SU-DHL-6 (cell line): Measurements from ENCODE around the gene APOL4.

ENCODE experiments used
- EZH2phosphoT487 ChIP-seq: fragments of 200-600 bp; sonication (generic), shearing (Covaris generic); conservative IDR thresholded peaks from 2 replicates; pipeline ENCODE4 v1.6.1; 2018; ENCODE audit warnings: mild to moderate bottlenecking, antibody characterized with exemption, low read length, moderate library complexity, mixed read lengths
- TF ChIP-seq, protein P1 (sequence below): fragments of 200-600 bp; sonication (generic); IDR thresholded peaks from one replicate; pipeline ENCODE4 v1.5.1; 2017; ENCODE audit warnings: antibody characterized with exemption, mild to moderate bottlenecking, low read length, moderate library complexity; ENCODE audit not compliant: insufficient read depth, poor library complexity, severe bottlenecking

DNA sequence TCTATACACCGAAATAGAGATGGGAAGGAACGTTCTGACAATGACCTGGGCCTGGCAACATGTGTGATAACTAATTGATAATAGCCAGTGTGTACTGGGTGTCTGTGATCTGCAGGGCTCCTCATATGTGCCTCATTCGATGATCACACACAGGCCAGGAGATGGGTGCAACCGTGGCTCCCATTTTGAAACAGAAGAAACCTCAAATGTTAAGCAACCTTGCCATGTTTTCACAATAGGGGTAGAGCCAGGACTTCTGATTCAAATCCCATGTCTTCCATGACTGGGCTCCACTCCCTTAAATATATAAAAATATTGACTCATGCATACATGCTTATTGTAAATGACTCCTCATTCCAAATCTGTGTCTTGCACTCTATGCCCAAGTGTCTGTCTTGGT lies 52.2 kb downstream of the APOL4 start:
- TF ChIP-seq, protein P1, sequence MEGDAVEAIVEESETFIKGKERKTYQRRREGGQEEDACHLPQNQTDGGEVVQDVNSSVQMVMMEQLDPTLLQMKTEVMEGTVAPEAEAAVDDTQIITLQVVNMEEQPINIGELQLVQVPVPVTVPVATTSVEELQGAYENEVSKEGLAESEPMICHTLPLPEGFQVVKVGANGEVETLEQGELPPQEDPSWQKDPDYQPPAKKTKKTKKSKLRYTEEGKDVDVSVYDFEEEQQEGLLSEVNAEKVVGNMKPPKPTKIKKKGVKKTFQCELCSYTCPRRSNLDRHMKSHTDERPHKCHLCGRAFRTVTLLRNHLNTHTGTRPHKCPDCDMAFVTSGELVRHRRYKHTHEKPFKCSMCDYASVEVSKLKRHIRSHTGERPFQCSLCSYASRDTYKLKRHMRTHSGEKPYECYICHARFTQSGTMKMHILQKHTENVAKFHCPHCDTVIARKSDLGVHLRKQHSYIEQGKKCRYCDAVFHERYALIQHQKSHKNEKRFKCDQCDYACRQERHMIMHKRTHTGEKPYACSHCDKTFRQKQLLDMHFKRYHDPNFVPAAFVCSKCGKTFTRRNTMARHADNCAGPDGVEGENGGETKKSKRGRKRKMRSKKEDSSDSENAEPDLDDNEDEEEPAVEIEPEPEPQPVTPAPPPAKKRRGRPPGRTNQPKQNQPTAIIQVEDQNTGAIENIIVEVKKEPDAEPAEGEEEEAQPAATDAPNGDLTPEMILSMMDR = no peak
- TF ChIP-seq EZH2phosphoT487 = no peak
